Measurements from ENCODE around the gene GARIN5A.

- TF ChIP-seq, protein P1, sequence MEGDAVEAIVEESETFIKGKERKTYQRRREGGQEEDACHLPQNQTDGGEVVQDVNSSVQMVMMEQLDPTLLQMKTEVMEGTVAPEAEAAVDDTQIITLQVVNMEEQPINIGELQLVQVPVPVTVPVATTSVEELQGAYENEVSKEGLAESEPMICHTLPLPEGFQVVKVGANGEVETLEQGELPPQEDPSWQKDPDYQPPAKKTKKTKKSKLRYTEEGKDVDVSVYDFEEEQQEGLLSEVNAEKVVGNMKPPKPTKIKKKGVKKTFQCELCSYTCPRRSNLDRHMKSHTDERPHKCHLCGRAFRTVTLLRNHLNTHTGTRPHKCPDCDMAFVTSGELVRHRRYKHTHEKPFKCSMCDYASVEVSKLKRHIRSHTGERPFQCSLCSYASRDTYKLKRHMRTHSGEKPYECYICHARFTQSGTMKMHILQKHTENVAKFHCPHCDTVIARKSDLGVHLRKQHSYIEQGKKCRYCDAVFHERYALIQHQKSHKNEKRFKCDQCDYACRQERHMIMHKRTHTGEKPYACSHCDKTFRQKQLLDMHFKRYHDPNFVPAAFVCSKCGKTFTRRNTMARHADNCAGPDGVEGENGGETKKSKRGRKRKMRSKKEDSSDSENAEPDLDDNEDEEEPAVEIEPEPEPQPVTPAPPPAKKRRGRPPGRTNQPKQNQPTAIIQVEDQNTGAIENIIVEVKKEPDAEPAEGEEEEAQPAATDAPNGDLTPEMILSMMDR (IDR thresholded peaks at IDR 0.05) = no peak
- TF ChIP-seq POLR2A (IDR thresholded peaks at IDR 0.05) (no peak), EP300 (IDR thresholded peaks at IDR 0.05) (no peak), POLR2AphosphoS5 (IDR thresholded peaks at IDR 0.05) (no peak)
These were observed 868 bp downstream of the GARIN5A start for GRCh38 chr19:50475736-50476223.
